Choroid plexus epithelial cell (primary cell): ENCODE data around the gene CACNA1I.

Source experiments
- DNase-seq: peaks from one replicate; pipeline ENCODE4 v3.0.0-alpha.2; 2010; ENCODE audit warnings: low read depth
- H3K4me3 ChIP-seq: 2 replicates; pipeline ENCODE4 v1.5.1; 2011; ENCODE audit warnings: low read depth, mild to moderate bottlenecking, control low read depth, low read length, moderate library complexity
- CTCF ChIP-seq: conservative IDR thresholded peaks from 2 replicates; pipeline ENCODE4 v1.5.1; 2011; ENCODE audit warnings: low read depth, mild to moderate bottlenecking, control low read depth, inconsistent platforms, low read length, moderate library complexity

Gene CACNA1I

GRCh38 chr22:39526736-39527171 lies 43.8 kb upstream of the CACNA1I start:
- no peak for TF ChIP-seq CTCF
- H3K4me3 ChIP-seq: no peak overlapping the region
- DNase-seq: no peak

- no peak for TF ChIP-seq CTCF
- no peak overlapping the region for H3K4me3 ChIP-seq
- peak; percentile 41 for DNase-seq
Observed at GRCh38 chr22:39527481-39527961, 43.0 kb upstream of the CACNA1I start.

- DNase-seq: no peak
- no peak for TF ChIP-seq CTCF
- no peak overlapping the region for H3K4me3 ChIP-seq
Observed at GRCh38 chr22:39528080-39528661, 42.4 kb upstream of the CACNA1I start.

- H3K4me3 ChIP-seq: peak overlapping the region; percentile 3
- DNase-seq: peak; percentile 97
- peak; percentile 99 for TF ChIP-seq CTCF
Observed at GRCh38 chr22:39528681-39529486, 41.7 kb upstream of the CACNA1I start.

- TF ChIP-seq CTCF: no peak
- peak overlapping the region; percentile 3 for H3K4me3 ChIP-seq
- DNase-seq: no peak
Observed at GRCh38 chr22:39529487-39529851, 41.1 kb upstream of the CACNA1I start.

GRCh38 chr22:39530116-39530515 lies 40.4 kb upstream of the CACNA1I start:
- TF ChIP-seq CTCF: no peak
- no peak for DNase-seq
- H3K4me3 ChIP-seq: no peak overlapping the region
